Pancreas (tissue), 10 donors: ENCODE data around the gene MMAB. TPM values are rescaled to one million over a fixed set of nuclear protein-coding genes. Genes with fewer than 3 reads are reported as not detected.

Source experiments
- ATAC-seq, 4 donors: fragments of 200-7000 bp; cut with Tn5 transposase; one replicate each; pipeline versions ENCODE4 v1.8.0 to v1.9.1; 2020; ENCODE audit warnings: mild to moderate bottlenecking in 4 of 4, moderate library complexity in 4 of 4
- DNase-seq, 6 donors: peaks; one replicate each; pipeline ENCODE4 v3.0.0-alpha.2; 2020
- FAIRE-seq: peaks from 2 replicates; lab custom pipeline; 2012; peaks lifted over from hg19 to GRCh38; lab: Jason Lieb, UNC
- H3K27ac ChIP-seq, 4 donors: fragments of 200-600 bp; sonication (generic); 1 replicate in 3 of 4; 2 replicates in 1 of 4; pipeline versions ENCODE4 v1.5.0 to v1.8.0; 2020
- H3K27me3 ChIP-seq, 4 donors: fragments of 200-600 bp; one replicate each; pipeline ENCODE4 v1.8.0; 2021
- H3K36me3 ChIP-seq, 3 donors: fragments of 200-600 bp; sonication (generic) in 1 of 3; one replicate each; pipeline versions ENCODE4 v1.5.0 to v1.8.0; 2020 to 2021
- H3K4me1 ChIP-seq, 3 donors: fragments of 200-600 bp; one replicate each; pipeline ENCODE4 v1.8.0; 2021
- H3K4me3 ChIP-seq, 4 donors: fragments of 200-600 bp; sonication (generic) in 2 of 4; one replicate each; pipeline versions ENCODE4 v1.5.0 to v1.8.0; 2020 to 2021
- H3K9me3 ChIP-seq, 4 donors: fragments of 200-600 bp; one replicate each; pipeline ENCODE4 v1.8.0; 2021
- CTCF ChIP-seq, 4 donors: fragments of 200-600 bp; sonication (generic) in 3 of 4; IDR thresholded peaks; one replicate each; pipeline versions ENCODE4 v1.5.0 to v1.8.0; 2021; ENCODE audit warnings: antibody characterized with exemption in 4 of 4
- WGBS, 2 donors: extraction: QIAGEN DNeasy Blood & Tissue Kit; methylation state at CpG; one replicate each; pipeline ENCODE4 v1.1.7; 2013; 5-methylcytosine and 5-hydroxymethylcytosine counted together
- intact Hi-C, 3 donors: fragments of 100-400 bp; cut with DNase I; formaldehyde crosslinking; loops; one replicate each; pipeline versions ENCODE4 v1.11.1 to v1.14.2; 2022
- polyA plus RNA-seq, 2 donors: library from polyadenylated mRNA; stranded (reverse); fragments of 200-250 nt; gene quantifications; one replicate each; pipeline ENCODE4 v1.2.3, GENCODE V29; 2013
- total RNA-seq, 6 donors: library from RNA; stranded (reverse); fragmentation: NEBNext Ultra II Directional in 4 of 6; extraction: Animal tissue kit (Norgen Biotek cat#: 25700) in 4 of 6; gene quantifications; one replicate each; pipeline versions ENCODE4 v1.2.1 to v1.2.4, GENCODE V29; 2021 to 2023
- donor health status: healthy with polysubstance abuse.
- donor health status: DM: no; HTN: no; CAD: no; lungs with moderate emphysema.
- donor health status: DM: no; HTN: no; CAD: no.
- donor health status: control.
- donor health status: control.
- donor health status: Bipolar disorder and iron deficiency.
- donor health status: DM: yes; HTN: yes; CAD: no.
- donor health status: DM: no; HTN: no; CAD: no.
- donor health status: DM: no; HTN: no; CAD: no.
- donor health status: DM: yes; HTN: yes; CAD: no.

The MMAB gene
- total and polyA plus RNA-seq, 8 donors, result 15.6 to 40.6 (median 21.0) TPM

- FAIRE-seq, result no peak
- TF ChIP-seq CTCF (IDR thresholded peaks at IDR 0.05), result no peak
- no peak for DNase-seq
Measured at GRCh38 chr12:109533487-109533740, 39.9 kb downstream of the MMAB start.

GRCh38 chr12:109532721-109533486 lies 40.4 kb downstream of the MMAB start:
- no peak overlapping the region for H3K4me3 ChIP-seq
- no peak for TF ChIP-seq CTCF (IDR thresholded peaks at IDR 0.05)
- ATAC-seq (no peak), DNase-seq (no peak), FAIRE-seq (no peak)
- WGBS, 2 donors, result 90 to 91% methylated on average over 24 of the region's 24 CpGs
- H3K27ac ChIP-seq, result no peak overlapping the region
- no peaks in the 10 kb centered on the region for H3K27me3 ChIP-seq
- H3K9me3 ChIP-seq, result no peaks in the 10 kb centered on the region
- intact Hi-C loops, result no loop called here
- H3K36me3 ChIP-seq, result peaks cover 0 to 20% (median 7%) of the 10 kb centered on the region in 3 donors
- no peaks in the 10 kb centered on the region for H3K4me1 ChIP-seq

More at GRCh38 chr12:109533487-109533740, 39.9 kb downstream of the MMAB start:
- ATAC-seq, result no peak
- Histone ChIP-seq H3K4me1 (no peaks in the 10 kb centered on the region), H3K27me3 (no peaks in the 10 kb centered on the region), H3K4me3 (no peak overlapping the region), H3K36me3 (peaks cover 0 to 17% (median 7%) of the 10 kb centered on the region in 3 donors), H3K9me3 (no peaks in the 10 kb centered on the region), H3K27ac (no peak overlapping the region)
- 95 to 96% methylated on average over 8 of the region's 8 CpGs for WGBS, 2 donors
- intact Hi-C loops, result no loop called here

- DNase-seq, result no peak
- Histone ChIP-seq H3K4me3 (no peak overlapping the region), H3K27ac (no peak overlapping the region), H3K4me1 (no peaks in the 10 kb centered on the region), H3K27me3 (no peaks in the 10 kb centered on the region), H3K36me3 (peaks cover 0 to 25% (median 7%) of the 10 kb centered on the region in 3 donors), H3K9me3 (no peaks in the 10 kb centered on the region)
- no peak for FAIRE-seq
- no peak for TF ChIP-seq CTCF (IDR thresholded peaks at IDR 0.05)
- intact Hi-C loops, result no loop called here
- 86 to 95% methylated on average over 2 of the region's 2 CpGs for WGBS, 2 donors
- ATAC-seq, result no peak
Measured at GRCh38 chr12:109531411-109531810, 41.9 kb downstream of the MMAB start.

- Histone ChIP-seq H3K9me3 (no peaks in the 10 kb centered on the region), H3K27me3 (no peaks in the 10 kb centered on the region), H3K27ac (no peak overlapping the region), H3K36me3 (peaks cover 0 to 30% (median 7%) of the 10 kb centered on the region in 3 donors), H3K4me3 (no peak overlapping the region), H3K4me1 (no peaks in the 10 kb centered on the region)
- WGBS, 2 donors, result 82% methylated on average over 19 of the region's 19 CpGs
- ATAC-seq (peak in 3 of 4 donors; percentile 46 to 83 (median 82)), FAIRE-seq (no peak), DNase-seq (no peak)
- TF ChIP-seq CTCF (IDR thresholded peaks at IDR 0.05), result no peak
- intact Hi-C loops, result no loop called here
Measured at GRCh38 chr12:109529691-109530640, 43.3 kb downstream of the MMAB start.
